AG09319 (cell line): ENCODE measurements around the gene ACADSB.

Source experiments
- DNase-seq: peaks from one replicate; pipeline ENCODE4 v3.0.0-alpha.2; 2010; ENCODE audit warnings: low read depth; ENCODE audit errors: extremely low read depth
- CTCF ChIP-seq: IDR thresholded peaks from 2 replicates; pipeline ENCODE4 v1.5.1; 2011; ENCODE audit warnings: low read depth, mild to moderate bottlenecking, inconsistent platforms, low read length, moderate library complexity

ACADSB gene

GRCh38 chr10:123092635-123093414, 84.0 kb downstream of the ACADSB start:
- no peak for TF ChIP-seq CTCF

GRCh38 chr10:123093489-123093888, 84.7 kb downstream of the ACADSB start:
- TF ChIP-seq CTCF, result no peak

More at GRCh38 chr10:123092635-123093414, 84.0 kb downstream of the ACADSB start:
- no peak for DNase-seq

GRCh38 chr10:123096452-123096851, 87.6 kb downstream of the ACADSB start:
- DNase-seq, result no peak
- no peak for TF ChIP-seq CTCF

More at GRCh38 chr10:123093489-123093888, 84.7 kb downstream of the ACADSB start:
- no peak for DNase-seq

- no peak for TF ChIP-seq CTCF
- DNase-seq, result no peak
Observed at GRCh38 chr10:123097039-123097438, 88.2 kb downstream of the ACADSB start.

GRCh38 chr10:123100030-123100762, 91.4 kb downstream of the ACADSB start:
- no peak for DNase-seq
- TF ChIP-seq CTCF, result no peak

GRCh38 chr10:123101872-123102271, 93.1 kb downstream of the ACADSB start:
- DNase-seq, result no peak
- no peak for TF ChIP-seq CTCF

- no peak for DNase-seq
- TF ChIP-seq CTCF, result no peak
Observed at GRCh38 chr10:123102673-123103072, 93.9 kb downstream of the ACADSB start.
